Left kidney (tissue), 8 donors: Measurements from ENCODE around the gene ZNF697. TPM values are rescaled to one million over a fixed set of nuclear protein-coding genes. Genes with fewer than 3 reads are reported as not detected.
"Not testable (repeated sequence)": the region's sequence is repeated elsewhere in the genome, so short reads cannot be mapped to it uniquely, and the experiment has no call there.

Experiments used
- DNase-seq: peaks from one replicate; pipeline ENCODE4 v3.0.0-alpha.2; 2013
- long read RNA-seq, 8 donors: transcript quantifications; one replicate each; lab custom pipeline, GENCODE V29; 2026
- polyA plus RNA-seq: library from polyadenylated mRNA; unstranded; fragments of 120-200 nt; gene quantifications from one replicate; pipeline ENCODE4 v1.2.1, GENCODE V29; 2013; ENCODE audit not compliant: insufficient read length

Gene ZNF697
- 21.9 TPM for polyA plus RNA-seq
- long read RNA-seq, donor 1, partial matches to known transcripts: 24 of 24 reads
- long read RNA-seq, donor 1, other reads (novel, unspliced or antisense): 0 of 24 reads
- long read RNA-seq, donor 2: 0 reads
- long read RNA-seq, donor 3: 0 reads
- long read RNA-seq, donor 4: 0 reads
- long read RNA-seq, donor 5, partial matches to known transcripts: 0 of 5 reads
- long read RNA-seq, donor 5, other reads (novel, unspliced or antisense): 5 of 5 reads
- long read RNA-seq, donor 6, full-length matches to known transcripts: 1 of 1 reads
- long read RNA-seq, donor 6, partial matches to known transcripts: 0 of 1 reads
- long read RNA-seq, donor 6, other reads (novel, unspliced or antisense): 0 of 1 reads
- long read RNA-seq, donor 7, partial matches to known transcripts: 5 of 5 reads
- long read RNA-seq, donor 7, other reads (novel, unspliced or antisense): 0 of 5 reads
- long read RNA-seq, donor 8: 0 reads

GRCh38 chr1:119647734-119648619, at the start of gene ZNF697:
Gene ZNF697, minus strand, starts transcription at chr1:119648266. Its CDS starts 22,166 bp downstream, at chr1:119626100.
- DNase-seq: peak; percentile 93

DNA sequence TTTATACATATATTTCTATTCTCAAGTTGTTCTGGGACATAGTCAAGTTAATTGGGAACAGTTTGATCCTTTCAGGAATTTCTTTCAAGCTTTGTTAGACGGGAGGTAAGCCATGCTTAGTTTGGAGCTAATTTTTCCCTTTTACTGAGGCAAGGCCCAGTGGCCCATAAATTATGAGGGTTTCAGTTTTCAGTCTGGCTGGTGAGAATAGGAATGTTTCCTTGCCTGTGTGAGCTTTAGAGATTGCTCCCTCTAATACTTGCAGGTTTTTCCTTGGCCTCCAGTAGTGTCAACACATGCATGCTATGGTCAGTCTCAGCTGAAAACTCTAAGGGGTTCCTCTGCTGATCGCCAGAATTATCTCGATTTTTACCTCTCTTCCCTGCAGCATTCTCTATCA, 49.5 kb upstream of the ZNF697 start:
- DNase-seq: no peak

GRCh38 chr1:119696863-119697262, 48.8 kb upstream of the ZNF697 start:
- not testable (repeated sequence) for DNase-seq

- no peak for DNase-seq
Measured at GRCh38 chr1:119689511-119689910, 41.4 kb upstream of the ZNF697 start.

DNA sequence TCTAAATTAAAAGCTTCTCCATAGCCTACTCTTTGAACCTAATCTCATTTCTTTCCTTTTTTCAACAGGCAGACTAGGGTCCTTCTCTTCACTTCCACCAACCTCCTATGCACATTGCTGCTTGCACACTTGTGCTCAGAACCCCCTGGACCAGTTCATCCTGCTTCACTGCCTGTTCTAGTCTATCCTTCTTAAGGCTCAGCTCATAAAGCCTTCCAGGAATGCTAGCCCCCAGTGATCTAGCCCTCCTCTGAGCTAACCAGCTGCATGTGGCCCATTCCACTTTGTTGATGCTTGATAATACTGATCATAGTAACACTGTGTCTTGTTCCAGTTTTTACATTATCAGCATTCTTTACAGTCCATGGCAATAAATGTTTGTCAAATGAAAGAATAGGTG, 40.7 kb upstream of the ZNF697 start:
- no peak for DNase-seq

GRCh38 chr1:119687434-119688079, 39.5 kb upstream of the ZNF697 start:
- no peak for DNase-seq

GRCh38 chr1:119686661-119687060, 38.6 kb upstream of the ZNF697 start:
- DNase-seq: peak; percentile 31

DNA sequence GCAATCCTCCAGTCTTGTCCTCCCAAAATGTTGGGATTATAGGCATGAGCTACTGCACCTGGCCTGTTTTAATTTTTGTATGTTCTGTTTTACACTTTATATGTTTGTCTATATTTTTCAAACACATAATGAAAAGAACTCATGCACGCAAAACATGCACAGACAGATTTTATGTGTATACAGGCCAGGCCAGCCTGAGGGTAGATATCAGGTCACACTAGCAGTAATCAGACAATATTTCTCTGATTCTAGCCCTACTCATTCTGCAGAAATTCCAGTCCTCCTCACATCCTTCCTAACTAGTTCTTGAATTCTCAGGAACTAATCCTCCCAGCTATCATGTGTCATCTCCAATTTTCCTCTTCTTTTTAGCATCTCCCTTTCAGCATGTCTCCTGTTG, 35.8 kb upstream of the ZNF697 start:
- DNase-seq: no peak

DNA sequence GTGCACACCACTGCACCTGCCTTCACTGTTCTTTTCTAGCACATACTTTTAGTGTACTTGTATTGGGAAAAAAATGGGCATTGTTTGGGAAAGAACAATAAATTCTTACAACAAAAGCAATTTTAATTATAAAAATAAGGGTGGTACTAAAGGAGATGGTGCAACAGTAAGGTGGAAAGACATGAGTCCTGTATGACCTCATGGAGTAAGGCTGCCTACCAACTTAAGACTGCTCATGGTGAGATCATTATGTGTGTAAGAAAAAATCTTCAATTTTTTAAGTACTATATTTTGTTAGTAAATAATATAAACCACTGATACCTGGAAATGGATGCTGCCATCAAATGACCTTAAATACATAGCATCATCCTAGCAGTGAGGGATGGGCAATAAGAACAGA, 34.1 kb upstream of the ZNF697 start:
- no peak for DNase-seq

GRCh38 chr1:119681560-119681959, 33.5 kb upstream of the ZNF697 start:
- no peak for DNase-seq

- no peak for DNase-seq
Measured at GRCh38 chr1:119680723-119681122, 32.7 kb upstream of the ZNF697 start.

DNA sequence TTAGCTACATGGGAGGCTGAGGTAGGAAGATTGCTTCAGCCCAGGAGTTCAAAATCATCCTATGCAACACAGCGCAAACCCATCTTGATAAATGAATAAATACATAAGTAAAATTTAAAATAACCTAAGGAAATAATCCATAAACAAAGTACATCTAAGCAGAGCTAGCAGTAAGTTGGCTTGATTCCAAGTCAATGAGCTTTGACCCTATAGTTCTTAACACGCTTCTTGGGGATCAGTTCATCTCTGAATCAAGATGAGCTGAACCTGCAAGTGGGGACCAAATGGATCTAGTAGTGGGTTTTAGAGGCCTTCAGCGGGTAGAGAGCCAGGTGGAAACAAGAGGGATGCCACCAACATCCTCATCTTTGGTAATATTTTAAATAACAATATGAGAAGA, 32.1 kb upstream of the ZNF697 start:
- DNase-seq: no peak

DNA sequence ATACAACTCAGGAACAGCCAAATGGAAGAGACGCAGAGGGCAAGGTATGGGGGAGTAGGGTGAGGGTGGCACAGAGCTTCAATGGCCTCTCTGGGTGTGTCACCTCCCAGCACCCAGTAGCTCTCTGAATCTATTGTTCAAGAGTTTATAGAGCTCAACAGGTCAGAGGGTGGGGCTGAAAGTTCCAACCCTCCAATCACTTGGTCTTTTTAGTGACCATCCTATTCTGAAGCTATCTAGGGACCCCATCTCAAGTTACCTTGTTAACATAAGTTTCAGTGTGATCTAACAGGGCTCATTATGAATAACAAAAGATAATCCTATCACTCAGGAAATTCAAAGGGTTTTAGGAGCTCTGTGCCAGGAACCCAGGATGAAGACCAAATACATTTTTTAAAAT, 31.2 kb upstream of the ZNF697 start:
- DNase-seq: no peak

GRCh38 chr1:119676571-119677206, 28.6 kb upstream of the ZNF697 start:
- DNase-seq: no peak

DNA sequence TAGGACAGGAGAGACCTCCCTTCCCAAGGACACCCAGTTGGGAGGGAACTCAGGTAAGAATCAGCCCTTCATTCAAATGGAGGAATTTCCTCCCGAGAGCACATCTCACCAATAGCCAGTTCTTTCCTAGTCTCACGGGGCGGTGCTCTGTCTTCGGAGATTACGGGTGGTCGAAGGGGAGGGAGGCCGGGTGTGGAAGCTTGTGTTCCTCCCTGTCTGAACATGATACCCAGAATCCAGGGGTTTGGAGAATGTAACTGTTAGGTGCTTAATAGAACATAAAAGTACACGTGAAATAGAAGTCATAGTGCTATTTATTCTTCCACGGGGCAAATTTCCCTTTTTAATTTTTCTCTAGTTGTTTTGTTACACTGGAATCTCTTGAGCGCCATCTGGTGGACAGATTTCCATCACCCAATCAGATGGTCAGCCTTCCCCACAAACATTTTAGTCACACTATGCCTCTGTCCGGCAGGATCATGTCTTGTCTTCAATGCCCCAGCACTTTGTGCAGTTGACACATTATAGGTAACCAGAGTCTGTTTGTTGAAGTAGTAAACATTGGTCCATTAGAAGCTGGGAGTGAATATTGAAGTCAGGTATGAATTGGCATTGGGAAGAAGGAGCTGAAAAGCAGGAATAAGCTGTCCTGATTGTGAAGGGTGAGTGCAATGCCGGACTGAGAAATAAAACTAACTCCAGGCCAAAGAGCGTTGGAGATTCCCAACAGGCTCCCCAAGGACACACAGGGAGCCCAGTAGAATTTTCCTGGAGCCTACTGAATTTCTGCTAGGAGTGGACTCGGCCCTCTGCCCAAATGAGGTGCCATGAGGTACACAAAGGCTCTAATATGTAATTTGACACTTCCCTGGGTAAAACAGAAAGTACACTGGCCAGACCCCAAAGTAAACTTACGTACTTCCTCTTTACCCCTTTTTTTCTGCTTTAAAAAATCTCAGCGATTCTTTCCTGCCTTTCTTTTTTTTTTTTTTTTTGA, 27.6 kb upstream of the ZNF697 start:
- DNase-seq: peak; percentile 92

GRCh38 chr1:119674835-119675289, 26.8 kb upstream of the ZNF697 start:
- DNase-seq: no peak

- DNase-seq: no peak
Measured at GRCh38 chr1:119674111-119674526, 26.1 kb upstream of the ZNF697 start.

DNA sequence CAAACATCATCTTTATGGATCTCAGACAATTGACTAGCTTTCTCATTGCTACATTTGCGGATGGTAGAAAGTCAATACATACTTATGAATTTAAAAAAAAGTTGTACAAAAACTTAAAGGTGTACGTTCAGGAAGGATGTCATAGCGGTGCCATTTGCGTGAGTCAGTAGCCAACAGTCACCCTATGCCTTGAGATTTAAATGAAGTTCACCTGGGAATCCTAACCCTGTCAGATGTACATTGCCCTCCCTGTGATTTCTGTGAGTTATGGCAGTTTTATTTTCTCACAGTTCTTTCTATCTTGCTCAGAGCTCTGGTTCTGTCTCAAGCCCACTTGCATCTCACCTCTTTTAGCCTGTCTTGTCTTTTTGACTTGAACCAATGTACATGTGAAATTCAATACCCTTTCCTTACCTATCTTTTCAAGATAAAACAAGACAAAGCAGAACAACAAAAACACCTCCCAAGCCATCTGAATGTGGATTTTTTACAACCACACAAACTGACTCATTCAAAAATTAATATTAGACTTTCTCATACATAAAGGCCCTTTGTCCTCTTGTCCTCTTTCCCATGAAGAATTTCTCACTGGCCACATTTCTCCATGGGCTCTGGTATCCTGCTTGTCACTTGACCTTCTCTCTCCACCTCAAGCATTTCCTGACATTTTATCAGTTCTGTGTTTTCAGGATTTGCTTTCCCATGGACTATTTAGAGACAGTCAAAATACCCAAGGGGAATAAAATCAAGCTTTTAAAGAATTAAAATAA, 25.3 kb upstream of the ZNF697 start:
- DNase-seq: no peak

GRCh38 chr1:119670898-119671297, 22.8 kb upstream of the ZNF697 start:
- no peak for DNase-seq

- no peak for DNase-seq
Measured at GRCh38 chr1:119667173-119667572, 19.1 kb upstream of the ZNF697 start.
